ENCODE measurements around the gene PBX1.

PBX1 gene

DNA sequence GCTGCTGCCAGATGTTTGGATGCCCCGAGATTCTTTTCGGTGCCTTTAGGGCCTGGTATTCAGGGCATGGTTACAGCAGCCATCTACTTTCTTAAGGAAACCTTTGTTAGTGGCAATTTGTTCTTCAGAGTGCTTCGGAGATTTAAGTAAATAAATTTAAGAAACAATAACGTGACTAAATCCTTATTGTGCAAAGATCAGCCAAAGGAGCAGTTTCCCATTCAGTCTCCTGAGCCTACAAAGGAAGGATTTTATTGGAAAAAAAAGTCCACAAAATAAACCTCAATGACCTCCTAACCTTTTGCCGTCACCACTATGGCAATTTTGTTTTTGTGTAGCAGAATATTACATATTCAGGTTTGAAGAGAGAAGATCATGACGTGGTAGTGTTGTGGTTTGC, 231.1 kb downstream of the PBX1 start:
- POLR2A ChIA-PET = no interaction called here
- Histone ChIP-seq H3K9me3 (ENCODE audit: control insufficient read depth, insufficient read depth, low read depth, low read length) (no peaks in the 10 kb centered on the region), H3K4me1 (ENCODE audit: control insufficient read depth, insufficient read depth, low read length) (peaks cover 9% of the 10 kb centered on the region), H3K4me3 (ENCODE audit: low read depth, low read length) (no peak overlapping the region), H3K36me3 (ENCODE audit: control insufficient read depth in 2 of 2, insufficient read depth in 1 of 2, low read length in 2 of 2) (peaks cover 0 to 5% of the 10 kb centered on the region in 2 experiments; a peak in 2 of 3 replicates), H3K27ac (ENCODE audit: extremely low read depth, low read depth, low read length) (no peak overlapping the region)
- CTCF ChIA-PET = interaction anchor here (0.7 to 1.1 kb wide), 4 partner anchors 116 to 283 kb away, joined by 3 to 5 read pairs (median 3); no protein-coding TSS in a partner anchor
- TF ChIP-seq WT1 (tag by site-specific recombination; IDR thresholded peaks at IDR 0.05) (no peak), ZNF624 (tag by site-specific recombination; IDR thresholded peaks at IDR 0.05) (no peak), ZNF692 (tag by site-specific recombination; IDR thresholded peaks at IDR 0.05) (no peak)

GRCh38 chr1:164792410-164793004, 233.5 kb downstream of the PBX1 start:
- H3K27ac ChIP-seq (ENCODE audit: extremely low read depth, low read depth, low read length) = no peak overlapping the region
- TF ChIP-seq FEZF1 (tag by site-specific recombination; IDR thresholded peaks at IDR 0.05) = no peak
- TF ChIP-seq PRDM1 (tag by site-specific recombination; IDR thresholded peaks at IDR 0.05) = no peak
- no peak for TF ChIP-seq ZNF561 (tag by site-specific recombination; IDR thresholded peaks at IDR 0.05; ENCODE audit: borderline replicate concordance)
- no peak for TF ChIP-seq ZNF423 (tag by site-specific recombination; IDR thresholded peaks at IDR 0.05)
- no peak for TF ChIP-seq ZNF19 (tag by site-specific recombination; IDR thresholded peaks at IDR 0.05; ENCODE audit: low read depth)
- no peak for TF ChIP-seq ZNF148 (tag by site-specific recombination; IDR thresholded peaks at IDR 0.05; ENCODE audit: borderline replicate concordance)
- TF ChIP-seq RBAK (tag by site-specific recombination; IDR thresholded peaks at IDR 0.05) = no peak
- TF ChIP-seq KLF10 (tag by site-specific recombination; IDR thresholded peaks at IDR 0.05) = no peak
- TF ChIP-seq, protein P1, sequence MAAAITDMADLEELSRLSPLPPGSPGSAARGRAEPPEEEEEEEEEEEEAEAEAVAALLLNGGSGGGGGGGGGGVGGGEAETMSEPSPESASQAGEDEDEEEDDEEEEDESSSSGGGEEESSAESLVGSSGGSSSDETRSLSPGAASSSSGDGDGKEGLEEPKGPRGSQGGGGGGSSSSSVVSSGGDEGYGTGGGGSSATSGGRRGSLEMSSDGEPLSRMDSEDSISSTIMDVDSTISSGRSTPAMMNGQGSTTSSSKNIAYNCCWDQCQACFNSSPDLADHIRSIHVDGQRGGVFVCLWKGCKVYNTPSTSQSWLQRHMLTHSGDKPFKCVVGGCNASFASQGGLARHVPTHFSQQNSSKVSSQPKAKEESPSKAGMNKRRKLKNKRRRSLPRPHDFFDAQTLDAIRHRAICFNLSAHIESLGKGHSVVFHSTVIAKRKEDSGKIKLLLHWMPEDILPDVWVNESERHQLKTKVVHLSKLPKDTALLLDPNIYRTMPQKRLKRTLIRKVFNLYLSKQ (tag by site-specific recombination; IDR thresholded peaks at IDR 0.05; ENCODE audit: borderline replicate concordance) = no peak
- TF ChIP-seq, protein P2, sequence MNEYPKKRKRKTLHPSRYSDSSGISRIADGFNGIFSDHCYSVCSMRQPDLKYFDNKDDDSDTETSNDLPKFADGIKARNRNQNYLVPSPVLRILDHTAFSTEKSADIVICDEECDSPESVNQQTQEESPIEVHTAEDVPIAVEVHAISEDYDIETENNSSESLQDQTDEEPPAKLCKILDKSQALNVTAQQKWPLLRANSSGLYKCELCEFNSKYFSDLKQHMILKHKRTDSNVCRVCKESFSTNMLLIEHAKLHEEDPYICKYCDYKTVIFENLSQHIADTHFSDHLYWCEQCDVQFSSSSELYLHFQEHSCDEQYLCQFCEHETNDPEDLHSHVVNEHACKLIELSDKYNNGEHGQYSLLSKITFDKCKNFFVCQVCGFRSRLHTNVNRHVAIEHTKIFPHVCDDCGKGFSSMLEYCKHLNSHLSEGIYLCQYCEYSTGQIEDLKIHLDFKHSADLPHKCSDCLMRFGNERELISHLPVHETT (tag by site-specific recombination; IDR thresholded peaks at IDR 0.05) = no peak
- no peak for TF ChIP-seq BCL11B (tag by site-specific recombination; IDR thresholded peaks at IDR 0.05; ENCODE audit: low read depth)
- no peak for TF ChIP-seq GLIS2 (tag by site-specific recombination; IDR thresholded peaks at IDR 0.05)
- no peak for TF ChIP-seq SCRT1 (tag by site-specific recombination; IDR thresholded peaks at IDR 0.05; ENCODE audit: borderline replicate concordance)
- TF ChIP-seq, protein P3, sequence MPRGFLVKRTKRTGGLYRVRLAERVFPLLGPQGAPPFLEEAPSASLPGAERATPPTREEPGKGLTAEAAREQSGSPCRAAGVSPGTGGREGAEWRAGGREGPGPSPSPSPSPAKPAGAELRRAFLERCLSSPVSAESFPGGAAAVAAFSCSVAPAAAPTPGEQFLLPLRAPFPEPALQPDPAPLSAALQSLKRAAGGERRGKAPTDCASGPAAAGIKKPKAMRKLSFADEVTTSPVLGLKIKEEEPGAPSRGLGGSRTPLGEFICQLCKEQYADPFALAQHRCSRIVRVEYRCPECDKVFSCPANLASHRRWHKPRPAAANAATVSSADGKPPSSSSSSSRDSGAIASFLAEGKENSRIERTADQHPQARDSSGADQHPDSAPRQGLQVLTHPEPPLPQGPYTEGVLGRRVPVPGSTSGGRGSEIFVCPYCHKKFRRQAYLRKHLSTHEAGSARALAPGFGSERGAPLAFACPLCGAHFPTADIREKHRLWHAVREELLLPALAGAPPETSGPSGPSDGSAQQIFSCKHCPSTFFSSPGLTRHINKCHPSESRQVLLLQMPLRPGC (tag by site-specific recombination; IDR thresholded peaks at IDR 0.05) = no peak
- TF ChIP-seq ZNF704 (tag by site-specific recombination; IDR thresholded peaks at IDR 0.05) = no peak
- no peak for TF ChIP-seq ZNF121 (tag by site-specific recombination; IDR thresholded peaks at IDR 0.05)
- no peak for TF ChIP-seq ZNF692 (tag by site-specific recombination; IDR thresholded peaks at IDR 0.05)
- no peak for TF ChIP-seq SP3 (tag by site-specific recombination; IDR thresholded peaks at IDR 0.05)
- H3K4me1 ChIP-seq (ENCODE audit: control insufficient read depth, insufficient read depth, low read length) = peaks cover 6% of the 10 kb centered on the region
- no peak overlapping the region for H3K4me3 ChIP-seq (ENCODE audit: low read depth, low read length)
- H3K36me3 ChIP-seq (ENCODE audit: control insufficient read depth in 2 of 2, insufficient read depth in 1 of 2, low read length in 2 of 2) = peaks cover 0 to 5% of the 10 kb centered on the region in 2 experiments; a peak in 2 of 3 replicates
- ChIA-PET CTCF (interaction anchor here (0.7 kb wide), 2 partner anchors 9 to 164 kb away, joined by 3 to 4 read pairs; no protein-coding TSS in a partner anchor), POLR2A (no interaction called here)
- no peaks in the 10 kb centered on the region for H3K9me3 ChIP-seq (ENCODE audit: control insufficient read depth, insufficient read depth, low read depth, low read length)
